ENCODE measurements around the gene CYB561D1. TPM values are rescaled to one million over a fixed set of nuclear protein-coding genes. Genes with fewer than 3 reads are reported as not detected.

The CYB561D1 gene, protein sequence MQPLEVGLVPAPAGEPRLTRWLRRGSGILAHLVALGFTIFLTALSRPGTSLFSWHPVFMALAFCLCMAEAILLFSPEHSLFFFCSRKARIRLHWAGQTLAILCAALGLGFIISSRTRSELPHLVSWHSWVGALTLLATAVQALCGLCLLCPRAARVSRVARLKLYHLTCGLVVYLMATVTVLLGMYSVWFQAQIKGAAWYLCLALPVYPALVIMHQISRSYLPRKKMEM
- 6.9 and 7.3 TPM in 2 replicates for total RNA-seq
- 7.2 and 9.2 TPM in 2 replicates for polyA plus RNA-seq
- polyA plus RNA-seq (2011; cell fraction: cytosol; rRNA removed): 5.3 and 6.3 TPM in 2 replicates
- 7.0 and 7.2 TPM in 2 replicates for polyA plus RNA-seq (2011; cell fraction: nucleus; rRNA removed)
- 5.4 and 5.6 TPM in 2 replicates for polyA plus RNA-seq (2012)
- 8.8 and 18.9 TPM in 2 replicates for polyA minus RNA-seq
- polyA minus RNA-seq (2011; cell fraction: cytosol; rRNA and poly(A)+ RNA removed): 2.4 TPM
- 4.2 and 5.4 TPM in 2 replicates for polyA minus RNA-seq (2011; cell fraction: nucleus; rRNA and poly(A)+ RNA removed)
- percentile 56 among the genes with signal in this experiment for Bru-seq, nascent RNA
- percentile 67 among the genes with signal in this experiment for BruChase-seq, experiment 1, labeled RNA remaining after a 6-hour chase
- percentile 74 among the genes with signal in this experiment for BruChase-seq, experiment 2, labeled RNA remaining after a 2-hour chase
- long read RNA-seq, full-length matches to known transcripts: 7 of 15 reads
- long read RNA-seq, partial matches to known transcripts: 0 of 15 reads
- long read RNA-seq, other reads (novel, unspliced or antisense): 8 of 15 reads

DNA sequence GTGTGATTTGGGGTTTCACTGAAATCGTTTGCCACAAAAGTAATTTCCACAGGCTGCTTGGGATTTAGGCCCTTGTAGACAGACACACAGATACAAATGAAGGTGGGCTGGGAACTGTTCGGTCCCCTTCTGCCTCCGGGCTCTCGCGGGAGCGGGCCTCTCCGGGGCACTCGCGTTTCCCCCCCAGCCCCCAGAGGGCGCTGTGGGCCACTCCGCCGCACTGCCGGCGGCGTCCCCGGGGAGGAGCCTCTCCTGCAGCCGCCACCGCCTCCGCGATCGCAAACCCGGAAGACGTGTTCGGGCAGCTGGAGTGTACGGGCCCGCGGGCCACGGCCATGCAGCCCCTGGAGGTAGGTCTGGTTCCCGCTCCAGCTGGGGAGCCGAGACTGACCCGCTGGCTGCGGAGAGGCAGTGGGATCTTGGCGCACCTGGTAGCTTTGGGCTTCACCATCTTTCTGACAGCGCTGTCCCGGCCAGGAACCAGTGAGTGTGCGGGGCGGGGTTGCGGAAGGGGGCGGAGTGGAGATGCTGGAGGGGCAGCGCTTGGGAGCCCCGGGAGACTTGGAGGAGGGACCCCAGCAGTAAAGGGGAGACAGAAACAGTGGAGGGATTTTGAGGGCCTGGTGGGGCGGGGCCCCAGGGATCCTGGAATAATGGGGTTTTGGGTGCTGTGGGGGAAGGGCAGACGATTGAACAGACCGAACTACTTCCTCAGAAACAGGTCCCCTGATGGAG lies at the start of gene CYB561D1:
CYB561D1 (plus strand) TSS at position 290 of the 735 bp plus-strand sequence; CDS start at position 336, 46 bp downstream.
- no TSS peak for BruUV-seq (replicated peaks)

More for the DNA sequence above, at the start of gene CYB561D1:
- H3K79me2 ChIP-seq (ENCODE audit: control insufficient read depth, insufficient read depth, low read length): peaks cover under 1% of the 10 kb centered on the region
- peaks cover 18% of the 10 kb centered on the region for H3K4me1 ChIP-seq (ENCODE audit: control insufficient read depth, extremely low read depth, insufficient read depth, low read length)
- H3K27me3 ChIP-seq (ENCODE audit: control insufficient read depth in 2 of 2, insufficient read depth in 2 of 2, low read length in 2 of 2): no peaks in the 10 kb centered on the region
- H2AFZ ChIP-seq (ENCODE audit: low read depth, low read length): peak within 1 kb of the TSS; percentile 93
- TF ChIP-seq POLR2AphosphoS5 (IDR thresholded peaks at IDR 0.05; ENCODE audit: insufficient read depth, low read depth, low read length) (peak; percentile 78), FOS (IDR thresholded peaks at IDR 0.05; ENCODE audit: borderline replicate concordance, insufficient read depth, low read length) (no peak), POLR2A (IDR thresholded peaks at IDR 0.05; ENCODE audit: low read depth, low read length) (peak; percentile 76), MYC (IDR thresholded peaks at IDR 0.05; ENCODE audit: low read depth, low read length) (no peak)
- TF ChIP-seq, protein P1, sequence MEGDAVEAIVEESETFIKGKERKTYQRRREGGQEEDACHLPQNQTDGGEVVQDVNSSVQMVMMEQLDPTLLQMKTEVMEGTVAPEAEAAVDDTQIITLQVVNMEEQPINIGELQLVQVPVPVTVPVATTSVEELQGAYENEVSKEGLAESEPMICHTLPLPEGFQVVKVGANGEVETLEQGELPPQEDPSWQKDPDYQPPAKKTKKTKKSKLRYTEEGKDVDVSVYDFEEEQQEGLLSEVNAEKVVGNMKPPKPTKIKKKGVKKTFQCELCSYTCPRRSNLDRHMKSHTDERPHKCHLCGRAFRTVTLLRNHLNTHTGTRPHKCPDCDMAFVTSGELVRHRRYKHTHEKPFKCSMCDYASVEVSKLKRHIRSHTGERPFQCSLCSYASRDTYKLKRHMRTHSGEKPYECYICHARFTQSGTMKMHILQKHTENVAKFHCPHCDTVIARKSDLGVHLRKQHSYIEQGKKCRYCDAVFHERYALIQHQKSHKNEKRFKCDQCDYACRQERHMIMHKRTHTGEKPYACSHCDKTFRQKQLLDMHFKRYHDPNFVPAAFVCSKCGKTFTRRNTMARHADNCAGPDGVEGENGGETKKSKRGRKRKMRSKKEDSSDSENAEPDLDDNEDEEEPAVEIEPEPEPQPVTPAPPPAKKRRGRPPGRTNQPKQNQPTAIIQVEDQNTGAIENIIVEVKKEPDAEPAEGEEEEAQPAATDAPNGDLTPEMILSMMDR (IDR thresholded peaks at IDR 0.05; ENCODE audit: extremely low read depth in 1 of 2, insufficient read depth in 1 of 2, low read depth in 1 of 2, low read length in 2 of 2): peak; percentile 98 to 99
- CTCF ChIA-PET: interaction anchor here (0.7 to 23.0 kb wide), 7 partner anchors 9 to 68 kb away, joined by 3 to 955 read pairs (median 10); partner anchors contain the start of genes AMIGO1, ATXN7L2, GPR61 and PSMA5
- peaks cover 0 to 9% of the 10 kb centered on the region in 2 experiments for H3K36me3 ChIP-seq (ENCODE audit: control insufficient read depth in 2 of 2, extremely low read depth in 1 of 2, insufficient read depth in 2 of 2, low read length in 2 of 2)
- DNase-seq (ENCODE audit: low read depth, low spot score) (peak; percentile 91), FAIRE-seq (peak; percentile 80)
- peak within 1 kb of the TSS; percentile 42 for H3K27ac ChIP-seq (ENCODE audit: insufficient read depth, low read depth, low read length)
- intact Hi-C loops (cut with micrococcal nuclease) (loop anchor here (1.0 kb wide), 2 partner anchors 11 to 39 kb away; partner anchors contain the start of gene ATXN7L2), dilution Hi-C loops (cut with MboI; ENCODE audit: extremely low pct_ligation_motif_present, low sequenced_read_pairs) (no loop called here)
- H3K4me2 ChIP-seq (ENCODE audit: insufficient read depth, low read length): peak within 1 kb of the TSS; percentile 58
- no peaks in the 10 kb centered on the region for H3K9me1 ChIP-seq (replicated peaks; ENCODE audit: control insufficient read depth, extremely low read depth, insufficient read depth, low read length)
- no peaks in the 10 kb centered on the region for H3K9me3 ChIP-seq (replicated peaks; ENCODE audit: control insufficient read depth, insufficient read depth, low read length)
- no peaks in the 10 kb centered on the region for H4K20me1 ChIP-seq (replicated peaks; ENCODE audit: control insufficient read depth, extremely low read depth, insufficient read depth, low read length)
- POLR2A ChIA-PET: interaction anchor here (1.4 kb wide), 1 partner anchor 10 kb away, joined by 3 read pairs; the partner anchor contains the start of gene ATXN7L2
- H3K9ac ChIP-seq (replicated peaks; ENCODE audit: extremely low read depth, insufficient read depth, low read length): peak within 1 kb of the TSS; percentile 68
- peak within 1 kb of the TSS; percentile 79 to 94 (median 80) for H3K4me3 ChIP-seq (replicated peaks in 1 of 3; ENCODE audit: insufficient read depth in 1 of 3, low read depth in 1 of 3, low read length in 3 of 3)

All from endothelial cell of umbilical vein (primary cell).